GM13977 (cell line): Measurements from ENCODE around the gene GOLGA2.
A peak's percentile ranks its signal among the peaks of the same experiment; 100 is the strongest.

Experiments
- DNase-seq: peaks from one replicate; pipeline ENCODE4 v3.0.0; 2012; ENCODE audit warnings: low spot score
- CTCF ChIP-seq: IDR thresholded peaks from 2 replicates; pipeline ENCODE4 v1.5.1; 2012; ENCODE audit warnings: mild to moderate bottlenecking, control low read depth; ENCODE audit not compliant: insufficient read depth; ENCODE audit errors: extremely low read depth, missing control alignments
- in situ Hi-C: fragments of 300-500 bp; cut with MboI; formaldehyde crosslinking; loops from one replicate; pipeline ENCODE4 v1.12.0; 2022; ENCODE audit warnings: low sequenced_read_pairs, low pct_unique_long_range_greater_than_20kb, mixed read lengths, inconsistent platforms; ENCODE audit not compliant: unreplicated experiment

Gene GOLGA2, protein sequence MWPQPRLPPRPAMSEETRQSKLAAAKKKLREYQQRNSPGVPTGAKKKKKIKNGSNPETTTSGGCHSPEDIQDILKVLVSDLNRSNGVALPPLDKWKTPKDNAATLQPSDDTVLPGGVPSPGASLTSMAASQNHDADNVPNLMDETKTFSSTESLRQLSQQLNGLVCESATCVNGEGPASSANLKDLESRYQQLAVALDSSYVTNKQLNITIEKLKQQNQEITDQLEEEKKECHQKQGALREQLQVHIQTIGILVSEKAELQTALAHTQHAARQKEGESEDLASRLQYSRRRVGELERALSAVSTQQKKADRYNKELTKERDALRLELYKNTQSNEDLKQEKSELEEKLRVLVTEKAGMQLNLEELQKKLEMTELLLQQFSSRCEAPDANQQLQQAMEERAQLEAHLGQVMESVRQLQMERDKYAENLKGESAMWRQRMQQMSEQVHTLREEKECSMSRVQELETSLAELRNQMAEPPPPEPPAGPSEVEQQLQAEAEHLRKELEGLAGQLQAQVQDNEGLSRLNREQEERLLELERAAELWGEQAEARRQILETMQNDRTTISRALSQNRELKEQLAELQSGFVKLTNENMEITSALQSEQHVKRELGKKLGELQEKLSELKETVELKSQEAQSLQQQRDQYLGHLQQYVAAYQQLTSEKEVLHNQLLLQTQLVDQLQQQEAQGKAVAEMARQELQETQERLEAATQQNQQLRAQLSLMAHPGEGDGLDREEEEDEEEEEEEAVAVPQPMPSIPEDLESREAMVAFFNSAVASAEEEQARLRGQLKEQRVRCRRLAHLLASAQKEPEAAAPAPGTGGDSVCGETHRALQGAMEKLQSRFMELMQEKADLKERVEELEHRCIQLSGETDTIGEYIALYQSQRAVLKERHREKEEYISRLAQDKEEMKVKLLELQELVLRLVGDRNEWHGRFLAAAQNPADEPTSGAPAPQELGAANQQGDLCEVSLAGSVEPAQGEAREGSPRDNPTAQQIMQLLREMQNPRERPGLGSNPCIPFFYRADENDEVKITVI

DNA sequence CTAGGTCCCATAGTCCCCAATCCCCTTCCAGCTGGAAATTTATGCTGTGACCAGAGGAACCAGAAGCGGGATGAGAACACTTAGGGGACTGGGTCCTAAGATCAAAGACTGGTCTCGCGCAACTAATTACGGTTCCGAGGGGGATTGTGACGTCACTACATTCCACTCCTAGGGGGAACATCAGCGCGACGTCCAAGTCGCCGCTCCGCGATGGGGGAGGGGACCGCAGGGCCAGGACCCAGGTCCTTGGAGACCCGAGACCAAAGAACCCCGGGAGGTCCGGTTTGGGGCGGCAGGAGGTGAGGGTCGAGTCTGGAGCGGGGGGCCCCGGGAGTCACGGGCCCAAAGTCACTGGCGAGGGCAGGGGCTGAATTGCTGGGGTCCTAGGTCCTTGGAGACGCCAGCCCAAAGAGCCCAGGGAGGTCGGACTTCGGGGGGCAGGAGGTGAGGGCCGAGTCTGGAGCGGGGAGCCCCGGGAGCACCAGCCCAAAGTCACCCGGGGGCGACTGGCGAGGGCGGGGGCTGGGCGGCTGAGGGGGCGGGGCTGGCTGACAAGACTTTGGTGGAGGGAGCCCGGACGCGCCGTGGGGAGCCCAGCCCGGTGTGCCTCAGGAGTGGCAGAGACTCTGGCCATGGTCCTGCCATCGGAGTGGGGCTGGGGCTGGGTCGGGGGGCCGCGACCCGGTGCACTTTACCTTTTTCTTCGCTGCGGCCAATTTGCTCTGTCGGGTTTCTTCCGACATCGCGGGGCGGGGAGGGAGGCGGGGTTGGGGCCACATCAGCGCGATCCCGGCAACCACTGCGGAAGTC is at the start of gene GOLGA2:
Gene GOLGA2, minus strand, starts transcription at position 810 of the 810 bp plus-strand sequence. Its CDS starts 31 bp downstream, at position 779.
- no peak for TF ChIP-seq CTCF
- in situ Hi-C loops, result no loop called here
- peak; percentile 84 for DNase-seq

- TF ChIP-seq CTCF, result no peak
- in situ Hi-C loops, result no loop called here
- DNase-seq, result no peak
These were observed 48.6 kb upstream of the GOLGA2 start for GRCh38 chr9:128324401-128324800.

DNA sequence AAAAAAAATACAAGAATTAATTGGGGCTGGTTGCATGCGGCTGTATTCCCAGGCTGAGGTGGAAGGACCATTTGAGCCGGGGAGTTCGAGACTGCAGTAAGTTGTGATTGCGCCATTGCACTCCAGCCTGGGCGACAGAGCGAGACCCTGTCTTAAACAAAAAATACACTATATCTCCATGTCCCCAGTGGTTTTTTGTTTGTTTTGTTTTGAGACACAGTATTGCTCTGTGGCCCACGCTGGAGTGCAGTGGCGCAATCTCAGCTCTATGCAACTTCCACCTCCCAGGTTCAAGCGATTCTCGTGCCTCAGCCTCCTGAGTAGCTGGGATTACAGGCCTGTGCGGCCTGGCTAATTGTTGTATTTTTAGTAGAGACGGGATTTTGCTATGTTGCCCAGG is 48.0 kb upstream of the GOLGA2 start:
- DNase-seq, result no peak
- no peak for TF ChIP-seq CTCF
- in situ Hi-C loops, result no loop called here

DNA sequence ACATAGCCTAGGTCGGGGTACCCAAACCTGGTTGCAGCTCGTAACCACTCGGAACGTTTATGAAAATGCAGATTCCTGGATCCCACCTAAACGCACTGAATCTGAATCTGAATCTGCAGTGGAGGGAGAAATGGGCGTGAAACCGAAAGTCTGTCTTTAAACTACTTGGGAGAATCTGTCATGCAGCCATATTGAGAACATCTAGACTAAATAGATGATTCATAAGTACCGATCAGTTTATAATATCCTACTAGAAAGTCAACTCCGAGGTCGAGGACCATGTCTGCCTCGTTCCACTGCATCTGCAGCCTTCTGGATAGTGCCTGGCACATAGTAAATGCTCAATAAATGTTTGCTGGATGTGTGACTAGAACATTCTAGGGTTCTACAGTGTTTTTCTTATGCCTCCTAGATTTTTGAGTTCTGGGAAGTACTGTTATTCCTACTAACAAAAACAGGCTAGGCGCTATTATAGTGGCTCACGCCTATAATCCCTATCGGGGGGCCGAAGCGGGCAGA is 47.5 kb upstream of the GOLGA2 start:
- in situ Hi-C loops, result no loop called here
- TF ChIP-seq CTCF, result no peak

GRCh38 chr9:128322404-128323211 is 46.8 kb upstream of the GOLGA2 start, which contains the start of the genes COQ4 and TRUB2:
Gene COQ4 (plus strand): TSS chr9:128322839. CDS start chr9:128322859, 20 bp downstream.
Gene TRUB2 (minus strand): TSS chr9:128322447. CDS start chr9:128322408, 39 bp downstream.
- in situ Hi-C loops, result no loop called here
- peak; percentile 97 for DNase-seq
- no peak for TF ChIP-seq CTCF

More for the DNA sequence above, 47.5 kb upstream of the GOLGA2 start:
- peak; percentile 51 for DNase-seq
